SK-N-SH (cell line): ENCODE measurements around the gene NFAT5. TPM values are rescaled to one million over a fixed set of nuclear protein-coding genes. Genes with fewer than 3 reads are reported as not detected.

Experiments used
- CTCF ChIA-PET: fragments of 300-600, 350-600 bp; formaldehyde crosslinking; extraction: SDS; loops from one replicate; lab custom pipeline; 2021; lab: Yijun Ruan, JAX
- POLR2A ChIA-PET: fragments of 350-600 bp; sonication (Branson Sonifier 250); formaldehyde crosslinking; extraction: SDS; loops from one replicate; lab custom pipeline; 2020; ENCODE audit warnings: antibody characterized with exemption, inconsistent platforms; lab: Yijun Ruan, JAX
- DNase-seq: peaks from one replicate; pipeline ENCODE4 v3.0.0; 2012
- H2AFZ ChIP-seq: fragments of 200-600 bp; sonication (generic); 2 replicates; pipeline ENCODE4 v1.8.1; 2016; ENCODE audit warnings: antibody characterized with exemption, mild to moderate bottlenecking, low read depth
- H3F3A ChIP-seq: fragments of 200-600 bp; sonication (generic); replicated peaks from 2 replicates; pipeline ENCODE3; 2016; ENCODE audit warnings: antibody characterized with exemption, mild to moderate bottlenecking; ENCODE audit not compliant: insufficient read depth
- H3K27ac ChIP-seq, 2 experiments: fragments of 200-500 bp in 1 of 2; fragments of 200-600 bp in 1 of 2; sonication (Bioruptor generic) in 1 of 2; sonication (generic), shearing (Covaris generic) in 1 of 2; 2 replicates each; pipeline versions ENCODE4 v1.5.1 to v1.6.1; 2014 to 2016; ENCODE audit warnings: low read depth in 2 of 2, inconsistent platforms in 1 of 2, low read length in 1 of 2, mild to moderate bottlenecking in 1 of 2, mixed read lengths in 1 of 2
- H3K27me3 ChIP-seq: fragments of 200-600 bp; sonication (generic), shearing (Covaris generic); 2 replicates; pipeline ENCODE4 v1.6.1; 2016; ENCODE audit warnings: mixed run types; ENCODE audit not compliant: insufficient read depth
- H3K36me3 ChIP-seq, 2 experiments: fragments of 200-500 bp in 1 of 2; fragments of 200-600 bp in 1 of 2; sonication (Bioruptor generic) in 1 of 2; sonication (generic) in 1 of 2; replicated peaks in 1 of 2; 2 replicates each; pipeline versions ENCODE3 to v1.5.1; 2014 to 2016; ENCODE audit warnings: low read length in 1 of 2, mild to moderate bottlenecking in 1 of 2; ENCODE audit not compliant: insufficient read depth in 2 of 2, control insufficient read depth in 1 of 2
- H3K4me1 ChIP-seq, 2 experiments: fragments of 200-500 bp in 1 of 2; fragments of 200-600 bp in 1 of 2; sonication (Bioruptor generic) in 1 of 2; sonication (generic), shearing (Covaris generic) in 1 of 2; 2 replicates each; pipeline versions ENCODE4 v1.5.1 to v1.6.1; 2014 to 2016; ENCODE audit warnings: low read depth in 1 of 2, low read length in 1 of 2, mixed run types in 1 of 2; ENCODE audit not compliant: insufficient read depth in 2 of 2, control insufficient read depth in 1 of 2
- H3K4me2 ChIP-seq: fragments of 200-600 bp; sonication (generic), shearing (Covaris generic); 2 replicates; pipeline ENCODE4 v1.6.1; 2017; ENCODE audit warnings: mixed run types
- H3K4me3 ChIP-seq, 2 experiments: fragments of 200-500 bp in 1 of 2; fragments of 200-600 bp in 1 of 2; sonication (Bioruptor generic) in 1 of 2; sonication (generic), shearing (Covaris generic) in 1 of 2; 2 replicates each; pipeline versions ENCODE4 v1.5.1 to v1.8.1; 2014 to 2016; ENCODE audit warnings: low read depth in 2 of 2, inconsistent platforms in 1 of 2, low read length in 1 of 2, mild to moderate bottlenecking in 1 of 2, mixed read lengths in 1 of 2, moderate library complexity in 1 of 2
- H3K79me2 ChIP-seq: fragments of 200-600 bp; sonication (generic); 2 replicates; pipeline ENCODE4 v1.8.1; 2017; ENCODE audit warnings: mild to moderate bottlenecking; ENCODE audit not compliant: insufficient read depth
- H3K9ac ChIP-seq: fragments of 200-600 bp; sonication (generic); 2 replicates; pipeline ENCODE4 v1.6.1; 2017; ENCODE audit warnings: mixed run types
- H3K9me2 ChIP-seq: fragments of 200-600 bp; sonication (generic); 2 replicates; pipeline ENCODE4 v1.6.1; 2017; ENCODE audit warnings: mixed run types
- H3K9me3 ChIP-seq: fragments of 200-600 bp; sonication (generic); 2 replicates; pipeline ENCODE4 v1.6.1; 2017; ENCODE audit warnings: mixed run types, mild to moderate bottlenecking, moderate library complexity
- H4K20me1 ChIP-seq: fragments of 200-600 bp; sonication (generic); 2 replicates; pipeline ENCODE4 v1.6.1; 2017; ENCODE audit warnings: mild to moderate bottlenecking, mixed run types; ENCODE audit not compliant: insufficient read depth
- ELF1 ChIP-seq: IDR thresholded peaks from 2 replicates; pipeline ENCODE4 v1.4.0; 2012
- EP300 ChIP-seq, 2 experiments: IDR thresholded peaks; 2 replicates each; pipeline versions ENCODE4 v1.4.0 to v1.6.1; 2012; ENCODE audit warnings: borderline replicate concordance in 1 of 2, low read depth in 1 of 2, low read length in 1 of 2
- FOSL2 ChIP-seq: IDR thresholded peaks from 2 replicates; pipeline ENCODE4 v1.4.0; 2012; ENCODE audit warnings: low read depth, mild to moderate bottlenecking, moderate library complexity, borderline replicate concordance
- FOXM1 ChIP-seq: IDR thresholded peaks from 2 replicates; pipeline ENCODE4 v1.4.0; 2012; ENCODE audit warnings: low read depth, mild to moderate bottlenecking
- GABPA ChIP-seq: IDR thresholded peaks from 2 replicates; pipeline ENCODE4 v1.4.0; 2012; ENCODE audit warnings: low read depth, mild to moderate bottlenecking
- MEF2A ChIP-seq: IDR thresholded peaks from 2 replicates; pipeline ENCODE4 v1.4.0; 2012; ENCODE audit warnings: low read depth, borderline replicate concordance
- POLR2AphosphoS5 ChIP-seq: IDR thresholded peaks from 2 replicates; pipeline ENCODE4 v1.6.1; 2012; ENCODE audit warnings: low read depth, low read length
- RXRA ChIP-seq: IDR thresholded peaks from 2 replicates; pipeline ENCODE4 v1.4.0; 2012; ENCODE audit warnings: low read depth, mild to moderate bottlenecking, borderline replicate concordance
- SMC3 ChIP-seq: IDR thresholded peaks from 2 replicates; pipeline ENCODE4 v1.6.1; 2012; ENCODE audit warnings: low read depth, low read length, improper control_type of control experiment
- TAF1 ChIP-seq: IDR thresholded peaks from 2 replicates; pipeline ENCODE4 v1.6.1; 2012; ENCODE audit warnings: low read depth, mild to moderate bottlenecking, low read length, moderate library complexity, borderline replicate concordance
- TCF12 ChIP-seq: IDR thresholded peaks from 2 replicates; pipeline ENCODE4 v1.4.0; 2012
- TEAD4 ChIP-seq: IDR thresholded peaks from 2 replicates; pipeline ENCODE4 v1.4.0; 2012; ENCODE audit warnings: mild to moderate bottlenecking, borderline replicate concordance; ENCODE audit not compliant: insufficient read depth
- WGBS: methylation state at CpG from one replicate; pipeline ENCODE4 v1.1.6; 2017; ENCODE audit warnings: low lambda C conversion rate; 5-methylcytosine and 5-hydroxymethylcytosine counted together
- polyA plus RNA-seq, 3 experiments: library from polyadenylated mRNA; depleted of rRNA; stranded (reverse); fragments of >200 nt; gene quantifications; 2 replicates each; pipeline ENCODE4 v1.2.3, GENCODE V29; 2012
- TF ChIP-seq, protein P1 (sequence below): IDR thresholded peaks from 2 replicates; pipeline ENCODE4 v1.4.0; 2012; ENCODE audit warnings: low read depth
- TF ChIP-seq, protein P2 (sequence below): fragments of 200-600 bp; sonication (generic); IDR thresholded peaks from 2 replicates; pipeline ENCODE4 v1.6.1; 2017; ENCODE audit warnings: antibody characterized with exemption, mild to moderate bottlenecking, moderate library complexity
- TF ChIP-seq, protein P3 (sequence below): fragments of 150-350 bp; IDR thresholded peaks from 2 replicates; pipeline ENCODE4 v1.6.1; 2017; ENCODE audit warnings: antibody characterized with exemption, low read length, low read depth, borderline replicate concordance

Gene NFAT5
- polyA plus RNA-seq, 1 of the 3 experiments (the other 2 are of a cell fraction): 7.2 TPM

DNA sequence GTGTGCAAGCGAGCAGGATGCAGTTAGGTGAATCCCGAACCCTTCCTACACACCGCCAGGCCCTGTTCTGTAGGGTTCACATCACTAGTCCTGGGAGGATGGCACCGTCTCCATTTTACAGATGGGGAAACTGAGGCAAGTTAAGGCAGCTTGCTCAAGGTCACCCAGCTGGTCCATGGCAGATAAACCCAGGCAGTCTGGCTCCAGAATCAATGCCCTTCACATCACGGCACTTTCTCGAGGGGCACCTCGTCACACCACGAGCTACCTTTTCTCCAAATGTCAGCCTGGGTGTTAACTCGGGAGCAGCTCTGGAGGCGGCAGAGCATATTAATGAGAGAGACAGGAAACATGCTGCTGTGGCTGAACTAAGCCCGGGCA lies 179.5 kb downstream of the NFAT5 start:
- TF ChIP-seq EP300 (IDR thresholded peaks at IDR 0.05; ENCODE audit: borderline replicate concordance in 1 of 2, low read depth in 1 of 2, low read length in 1 of 2): no peak
- TF ChIP-seq FOSL2: no peak
- TF ChIP-seq SMC3: no peak
- no peak for TF ChIP-seq ELF1
- no peak for TF ChIP-seq POLR2AphosphoS5
- no peak for TF ChIP-seq FOXM1
- TF ChIP-seq GABPA: no peak
- no peak for TF ChIP-seq RXRA
- TF ChIP-seq, all 33 proteins: peak for 0
- H3K4me1 ChIP-seq: no peaks in the 10 kb centered on the region; a peak in 1 of 4 replicates
- H3K9me3 ChIP-seq: no peaks in the 10 kb centered on the region
- peaks cover 11% of the 10 kb centered on the region for H3F3A ChIP-seq
- H3K27ac ChIP-seq: no peak overlapping the region
- H3K27me3 ChIP-seq: no peaks in the 10 kb centered on the region
- no peak overlapping the region for H3K4me2 ChIP-seq
- ChIA-PET CTCF (interaction anchor here (2.3 kb wide), 1 partner anchor 9 kb away, joined by 9 read pairs; the partner anchor contains the start of gene NOB1), POLR2A (interaction anchor here (1.1 kb wide), 1 partner anchor 9 kb away, joined by 5 read pairs; the partner anchor contains the start of gene NOB1)
- H3K4me3 ChIP-seq: no peak overlapping the region
- no peak for DNase-seq
- peaks cover 60 to 66% of the 10 kb centered on the region in 2 experiments for H3K36me3 ChIP-seq
- H3K79me2 ChIP-seq: peaks cover 25% of the 10 kb centered on the region
- H3K9me2 ChIP-seq: no peaks in the 10 kb centered on the region
- no peak overlapping the region for H2AFZ ChIP-seq
- WGBS: 93% methylated on average over 9 of the region's 11 CpGs
- no peak overlapping the region for H3K9ac ChIP-seq
- no peaks in the 10 kb centered on the region for H4K20me1 ChIP-seq

DNA sequence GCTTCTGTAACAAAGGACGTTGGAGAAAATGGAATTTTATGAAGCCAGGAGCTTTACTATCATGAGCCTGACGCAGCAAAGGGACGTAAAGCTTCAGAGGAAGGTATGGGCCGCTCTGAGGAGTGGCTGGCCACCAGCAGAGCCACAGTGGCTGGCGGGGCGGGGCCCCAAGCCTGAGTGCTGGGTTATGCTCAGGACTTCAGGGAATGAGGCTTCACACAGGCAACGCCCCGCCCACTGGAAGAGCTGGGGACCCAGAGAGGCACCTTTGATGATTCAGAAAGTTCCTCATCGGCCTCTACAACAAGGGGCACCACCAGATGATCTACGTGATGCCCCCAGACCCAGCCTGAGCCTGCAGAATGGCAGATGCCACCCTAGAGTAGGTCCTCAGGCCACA lies 180.2 kb downstream of the NFAT5 start:
- peaks cover 32% of the 10 kb centered on the region for H3K79me2 ChIP-seq
- POLR2A ChIA-PET: interaction anchor here (1.1 kb wide), 1 partner anchor 9 kb away, joined by 5 read pairs; the partner anchor contains the start of gene NOB1

More for the DNA sequence above, 180.2 kb downstream of the NFAT5 start:
- Histone ChIP-seq H3K27me3 (no peaks in the 10 kb centered on the region), H3K4me2 (no peak overlapping the region), H3F3A (peaks cover 11% of the 10 kb centered on the region), H3K9me2 (no peaks in the 10 kb centered on the region), H4K20me1 (no peaks in the 10 kb centered on the region), H2AFZ (no peak overlapping the region), H3K27ac (no peak overlapping the region), H3K4me1 (no peaks in the 10 kb centered on the region; a peak in 1 of 4 replicates), H3K36me3 (peaks cover 62 to 70% of the 10 kb centered on the region in 2 experiments), H3K9me3 (no peaks in the 10 kb centered on the region), H3K4me3 (no peak overlapping the region), H3K9ac (no peak overlapping the region)
- DNase-seq: no peak
- WGBS: 87% methylated on average over 7 of the region's 10 CpGs
- CTCF ChIA-PET: interaction anchor here (1.0 to 2.3 kb wide), 3 partner anchors 9 to 350 kb away, joined by 3 to 9 read pairs (median 4); partner anchors contain the start of gene NOB1
- TF ChIP-seq TCF12: no peak
- TF ChIP-seq, protein P1, sequence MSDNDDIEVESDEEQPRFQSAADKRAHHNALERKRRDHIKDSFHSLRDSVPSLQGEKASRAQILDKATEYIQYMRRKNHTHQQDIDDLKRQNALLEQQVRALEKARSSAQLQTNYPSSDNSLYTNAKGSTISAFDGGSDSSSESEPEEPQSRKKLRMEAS: no peak
- TF ChIP-seq, protein P2, sequence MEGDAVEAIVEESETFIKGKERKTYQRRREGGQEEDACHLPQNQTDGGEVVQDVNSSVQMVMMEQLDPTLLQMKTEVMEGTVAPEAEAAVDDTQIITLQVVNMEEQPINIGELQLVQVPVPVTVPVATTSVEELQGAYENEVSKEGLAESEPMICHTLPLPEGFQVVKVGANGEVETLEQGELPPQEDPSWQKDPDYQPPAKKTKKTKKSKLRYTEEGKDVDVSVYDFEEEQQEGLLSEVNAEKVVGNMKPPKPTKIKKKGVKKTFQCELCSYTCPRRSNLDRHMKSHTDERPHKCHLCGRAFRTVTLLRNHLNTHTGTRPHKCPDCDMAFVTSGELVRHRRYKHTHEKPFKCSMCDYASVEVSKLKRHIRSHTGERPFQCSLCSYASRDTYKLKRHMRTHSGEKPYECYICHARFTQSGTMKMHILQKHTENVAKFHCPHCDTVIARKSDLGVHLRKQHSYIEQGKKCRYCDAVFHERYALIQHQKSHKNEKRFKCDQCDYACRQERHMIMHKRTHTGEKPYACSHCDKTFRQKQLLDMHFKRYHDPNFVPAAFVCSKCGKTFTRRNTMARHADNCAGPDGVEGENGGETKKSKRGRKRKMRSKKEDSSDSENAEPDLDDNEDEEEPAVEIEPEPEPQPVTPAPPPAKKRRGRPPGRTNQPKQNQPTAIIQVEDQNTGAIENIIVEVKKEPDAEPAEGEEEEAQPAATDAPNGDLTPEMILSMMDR: no peak
- TF ChIP-seq, protein P3, sequence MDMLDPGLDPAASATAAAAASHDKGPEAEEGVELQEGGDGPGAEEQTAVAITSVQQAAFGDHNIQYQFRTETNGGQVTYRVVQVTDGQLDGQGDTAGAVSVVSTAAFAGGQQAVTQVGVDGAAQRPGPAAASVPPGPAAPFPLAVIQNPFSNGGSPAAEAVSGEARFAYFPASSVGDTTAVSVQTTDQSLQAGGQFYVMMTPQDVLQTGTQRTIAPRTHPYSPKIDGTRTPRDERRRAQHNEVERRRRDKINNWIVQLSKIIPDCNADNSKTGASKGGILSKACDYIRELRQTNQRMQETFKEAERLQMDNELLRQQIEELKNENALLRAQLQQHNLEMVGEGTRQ: no peak
- no peak for TF ChIP-seq TEAD4
- no peak for TF ChIP-seq ELF1
- no peak for TF ChIP-seq MEF2A
- no peak for TF ChIP-seq TAF1
